ENCODE measurements around the gene KRTAP5-5.

Gene KRTAP5-5

GRCh38 chr11:1652442-1652770 is 22.8 kb downstream of the KRTAP5-5 start:
- Histone ChIP-seq H3K27me3 (ENCODE audit: control insufficient read depth, insufficient read depth, low read length) (no peaks in the 10 kb centered on the region), H3K9me3 (ENCODE audit: control insufficient read depth, insufficient read depth, low read length) (no peaks in the 10 kb centered on the region), H3K36me3 (ENCODE audit: control insufficient read depth, insufficient read depth, low read length) (no peaks in the 10 kb centered on the region), H3K9ac (ENCODE audit: low read depth, low read length) (no peak overlapping the region), H3K4me1 (ENCODE audit: control insufficient read depth, insufficient read depth, low read length) (no peaks in the 10 kb centered on the region; the same call in 1 of the 2 replicates), H3K27ac (ENCODE audit: low read depth, low read length) (no peak overlapping the region), H3K4me3 (ENCODE audit: low read depth, low read length) (no peak overlapping the region)

- no peaks in the 10 kb centered on the region for H3K9me3 ChIP-seq (ENCODE audit: control insufficient read depth, insufficient read depth, low read length)
- H3K4me3 ChIP-seq (ENCODE audit: low read depth, low read length) = peak overlapping the region; percentile 42; the same call in 1 of the 2 replicates
- H3K27me3 ChIP-seq (ENCODE audit: control insufficient read depth, insufficient read depth, low read length) = no peaks in the 10 kb centered on the region
- H3K36me3 ChIP-seq (ENCODE audit: control insufficient read depth, insufficient read depth, low read length) = no peaks in the 10 kb centered on the region
- H3K27ac ChIP-seq (ENCODE audit: low read depth, low read length) = no peak overlapping the region
- H3K9ac ChIP-seq (ENCODE audit: low read depth, low read length) = no peak overlapping the region
- H3K4me1 ChIP-seq (ENCODE audit: control insufficient read depth, insufficient read depth, low read length) = no peaks in the 10 kb centered on the region; the same call in 1 of the 2 replicates
Measured at GRCh38 chr11:1652771-1653540, 23.4 kb downstream of the KRTAP5-5 start.

- H3K36me3 ChIP-seq (ENCODE audit: control insufficient read depth, insufficient read depth, low read length) = no peaks in the 10 kb centered on the region
- no peak overlapping the region for H3K4me3 ChIP-seq (ENCODE audit: low read depth, low read length)
- no peaks in the 10 kb centered on the region; the same call in 1 of the 2 replicates for H3K4me1 ChIP-seq (ENCODE audit: control insufficient read depth, insufficient read depth, low read length)
- no peaks in the 10 kb centered on the region for H3K9me3 ChIP-seq (ENCODE audit: control insufficient read depth, insufficient read depth, low read length)
- H3K27me3 ChIP-seq (ENCODE audit: control insufficient read depth, insufficient read depth, low read length) = no peaks in the 10 kb centered on the region
- no peak overlapping the region for H3K9ac ChIP-seq (ENCODE audit: low read depth, low read length)
- H3K27ac ChIP-seq (ENCODE audit: low read depth, low read length) = no peak overlapping the region
Measured at GRCh38 chr11:1653541-1654387, 24.2 kb downstream of the KRTAP5-5 start.

GRCh38 chr11:1654388-1655167 is 25.0 kb downstream of the KRTAP5-5 start:
- Histone ChIP-seq H3K9ac (ENCODE audit: low read depth, low read length) (no peak overlapping the region), H3K36me3 (ENCODE audit: control insufficient read depth, insufficient read depth, low read length) (no peaks in the 10 kb centered on the region), H3K4me1 (ENCODE audit: control insufficient read depth, insufficient read depth, low read length) (no peaks in the 10 kb centered on the region; the same call in 1 of the 2 replicates), H3K27ac (ENCODE audit: low read depth, low read length) (no peak overlapping the region), H3K27me3 (ENCODE audit: control insufficient read depth, insufficient read depth, low read length) (no peaks in the 10 kb centered on the region), H3K4me3 (ENCODE audit: low read depth, low read length) (no peak overlapping the region), H3K9me3 (ENCODE audit: control insufficient read depth, insufficient read depth, low read length) (no peaks in the 10 kb centered on the region)

- no peak overlapping the region for H3K9ac ChIP-seq (ENCODE audit: low read depth, low read length)
- H3K4me3 ChIP-seq (ENCODE audit: low read depth, low read length) = no peak overlapping the region
- no peak overlapping the region for H3K27ac ChIP-seq (ENCODE audit: low read depth, low read length)
- H3K36me3 ChIP-seq (ENCODE audit: control insufficient read depth, insufficient read depth, low read length) = no peaks in the 10 kb centered on the region
- H3K4me1 ChIP-seq (ENCODE audit: control insufficient read depth, insufficient read depth, low read length) = no peaks in the 10 kb centered on the region; the same call in 1 of the 2 replicates
- no peaks in the 10 kb centered on the region for H3K27me3 ChIP-seq (ENCODE audit: control insufficient read depth, insufficient read depth, low read length)
- H3K9me3 ChIP-seq (ENCODE audit: control insufficient read depth, insufficient read depth, low read length) = no peaks in the 10 kb centered on the region
Measured at GRCh38 chr11:1655168-1656060, 25.8 kb downstream of the KRTAP5-5 start.

GRCh38 chr11:1656061-1656441 is 26.5 kb downstream of the KRTAP5-5 start:
- no peak overlapping the region for H3K27ac ChIP-seq (ENCODE audit: low read depth, low read length)
- no peak overlapping the region for H3K4me3 ChIP-seq (ENCODE audit: low read depth, low read length)
- H3K4me1 ChIP-seq (ENCODE audit: control insufficient read depth, insufficient read depth, low read length) = no peaks in the 10 kb centered on the region; the same call in 1 of the 2 replicates
- no peak overlapping the region for H3K9ac ChIP-seq (ENCODE audit: low read depth, low read length)
- H3K36me3 ChIP-seq (ENCODE audit: control insufficient read depth, insufficient read depth, low read length) = no peaks in the 10 kb centered on the region
- H3K9me3 ChIP-seq (ENCODE audit: control insufficient read depth, insufficient read depth, low read length) = no peaks in the 10 kb centered on the region
- no peaks in the 10 kb centered on the region for H3K27me3 ChIP-seq (ENCODE audit: control insufficient read depth, insufficient read depth, low read length)

GRCh38 chr11:1656670-1657069 is 27.1 kb downstream of the KRTAP5-5 start:
- Histone ChIP-seq H3K9ac (ENCODE audit: low read depth, low read length) (no peak overlapping the region), H3K4me1 (ENCODE audit: control insufficient read depth, insufficient read depth, low read length) (no peaks in the 10 kb centered on the region; the same call in 1 of the 2 replicates), H3K27ac (ENCODE audit: low read depth, low read length) (no peak overlapping the region), H3K4me3 (ENCODE audit: low read depth, low read length) (no peak overlapping the region), H3K9me3 (ENCODE audit: control insufficient read depth, insufficient read depth, low read length) (no peaks in the 10 kb centered on the region), H3K27me3 (ENCODE audit: control insufficient read depth, insufficient read depth, low read length) (no peaks in the 10 kb centered on the region), H3K36me3 (ENCODE audit: control insufficient read depth, insufficient read depth, low read length) (no peaks in the 10 kb centered on the region)

- no peak overlapping the region for H3K9ac ChIP-seq (ENCODE audit: low read depth, low read length)
- no peaks in the 10 kb centered on the region for H3K4me1 ChIP-seq (ENCODE audit: control insufficient read depth, insufficient read depth, low read length)
- H3K27me3 ChIP-seq (ENCODE audit: control insufficient read depth, insufficient read depth, low read length) = no peaks in the 10 kb centered on the region
- H3K9me3 ChIP-seq (ENCODE audit: control insufficient read depth, insufficient read depth, low read length) = no peaks in the 10 kb centered on the region
- no peak overlapping the region for H3K4me3 ChIP-seq (ENCODE audit: low read depth, low read length)
- H3K27ac ChIP-seq (ENCODE audit: low read depth, low read length) = no peak overlapping the region
- H3K36me3 ChIP-seq (ENCODE audit: control insufficient read depth, insufficient read depth, low read length) = no peaks in the 10 kb centered on the region
Measured at GRCh38 chr11:1659506-1659905, 29.9 kb downstream of the KRTAP5-5 start.

- no peak overlapping the region for H3K9ac ChIP-seq (ENCODE audit: low read depth, low read length)
- no peaks in the 10 kb centered on the region for H3K4me1 ChIP-seq (ENCODE audit: control insufficient read depth, insufficient read depth, low read length)
- H3K27me3 ChIP-seq (ENCODE audit: control insufficient read depth, insufficient read depth, low read length) = no peaks in the 10 kb centered on the region
Measured at GRCh38 chr11:1660111-1660867, 30.7 kb downstream of the KRTAP5-5 start.

More at GRCh38 chr11:1660111-1660867, 30.7 kb downstream of the KRTAP5-5 start:
- H3K9me3 ChIP-seq (ENCODE audit: control insufficient read depth, insufficient read depth, low read length) = no peaks in the 10 kb centered on the region
- H3K36me3 ChIP-seq (ENCODE audit: control insufficient read depth, insufficient read depth, low read length) = no peaks in the 10 kb centered on the region
- H3K4me3 ChIP-seq (ENCODE audit: low read depth, low read length) = no peak overlapping the region
- H3K27ac ChIP-seq (ENCODE audit: low read depth, low read length) = no peak overlapping the region

All from HUES48 (cell line).